Right lung (tissue), 5 donors: ENCODE data around the gene AGO3. TPM values are rescaled to one million over a fixed set of nuclear protein-coding genes. Genes with fewer than 3 reads are reported as not detected.

ENCODE experiments used
- DNase-seq, 2 donors: peaks; one replicate each; pipeline ENCODE4 v3.0.0-alpha.2; 2013
- polyA plus RNA-seq, 5 donors: library from polyadenylated mRNA; unstranded; fragments of 120-200 nt; gene quantifications; one replicate each; pipeline versions ENCODE4 v1.2.1 to v1.2.3, GENCODE V29; 2013; ENCODE audit warnings: inconsistent platforms in 1 of 5, low replicate concordance in 1 of 5; ENCODE audit not compliant: insufficient read length in 5 of 5, insufficient read depth in 1 of 5

Gene AGO3
- polyA plus RNA-seq, 5 donors = 10.5 to 21.7 (median 20.5) TPM

- DNase-seq = no peak
These were observed 165.0 kb downstream of the AGO3 start for GRCh38 chr1:36095760-36096405.

- DNase-seq = no peak
These were observed 165.9 kb downstream of the AGO3 start for GRCh38 chr1:36096500-36097432.

- DNase-seq = no peak
These were observed 167.0 kb downstream of the AGO3 start for GRCh38 chr1:36097693-36098585.

DNA sequence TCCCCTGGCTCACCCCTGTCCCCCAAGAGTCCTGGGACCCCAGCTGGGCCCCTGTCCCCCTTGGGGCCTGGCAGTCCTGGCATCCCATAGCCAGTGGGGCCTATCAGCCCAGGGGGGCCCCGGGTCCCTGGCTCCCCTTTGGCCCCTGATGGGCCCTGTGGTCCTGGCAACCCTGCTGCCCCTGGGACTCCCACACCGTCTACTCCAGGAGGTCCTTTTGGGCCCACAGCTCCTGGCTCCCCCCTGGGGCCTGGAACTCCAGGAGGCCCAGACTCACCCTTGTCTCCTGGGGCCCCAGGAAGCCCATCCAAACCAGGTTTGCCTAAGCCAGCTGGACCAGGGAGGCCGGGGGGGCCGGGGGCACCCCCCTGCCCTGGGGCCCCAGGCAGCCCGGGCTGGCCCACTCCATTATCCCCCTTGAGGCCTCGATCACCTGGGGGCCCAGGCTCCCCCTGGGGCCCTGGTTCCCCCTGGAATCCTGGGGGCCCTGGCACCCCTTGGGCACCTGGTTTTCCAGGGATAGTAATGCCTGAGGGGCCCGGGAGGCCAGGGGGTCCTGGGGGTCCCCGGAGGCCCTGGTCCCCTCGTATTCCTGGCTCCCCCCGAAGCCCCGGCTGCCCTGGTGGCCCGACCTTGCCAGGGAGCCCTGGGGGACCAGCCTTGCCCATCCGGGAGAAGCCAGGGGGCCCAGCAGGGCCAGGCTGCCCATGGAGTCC lies 167.9 kb downstream of the AGO3 start:
- no peak for DNase-seq

DNA sequence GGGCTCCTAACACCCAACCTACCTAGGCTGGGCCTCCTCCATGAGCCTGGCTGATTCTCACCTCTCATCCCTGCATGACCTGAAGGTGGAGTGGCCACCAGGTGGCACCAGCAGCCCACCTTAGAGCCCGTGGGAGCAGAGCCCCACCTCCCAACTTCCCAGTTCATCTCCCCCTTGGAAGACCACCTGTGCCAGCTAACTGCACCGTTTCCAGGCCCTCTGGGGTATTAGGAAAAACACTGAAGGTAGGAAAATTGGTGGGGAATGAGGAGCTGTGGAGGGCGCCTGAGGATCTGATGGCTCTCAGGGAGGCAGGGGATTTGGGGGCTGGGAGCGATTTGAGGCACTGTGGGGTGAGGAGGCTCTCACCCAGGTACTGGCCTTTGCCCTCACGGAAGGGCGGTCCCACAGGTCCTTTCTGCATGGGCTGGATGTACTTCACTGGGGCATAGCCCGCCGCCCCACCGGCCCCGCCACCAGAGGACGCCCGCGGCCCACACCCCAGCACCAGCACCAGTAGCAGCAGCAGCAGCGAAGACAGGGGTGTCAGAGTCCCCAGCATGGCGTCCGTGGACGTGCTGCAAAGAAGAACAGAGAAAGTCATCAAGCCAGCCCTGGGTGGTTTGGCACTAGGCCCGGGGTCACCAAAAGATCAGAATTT lies 168.9 kb downstream of the AGO3 start:
- peak in 1 of 2 donors; percentile 52 for DNase-seq

- DNase-seq = no peak
These were observed 169.5 kb downstream of the AGO3 start for GRCh38 chr1:36100376-36100775.

DNA sequence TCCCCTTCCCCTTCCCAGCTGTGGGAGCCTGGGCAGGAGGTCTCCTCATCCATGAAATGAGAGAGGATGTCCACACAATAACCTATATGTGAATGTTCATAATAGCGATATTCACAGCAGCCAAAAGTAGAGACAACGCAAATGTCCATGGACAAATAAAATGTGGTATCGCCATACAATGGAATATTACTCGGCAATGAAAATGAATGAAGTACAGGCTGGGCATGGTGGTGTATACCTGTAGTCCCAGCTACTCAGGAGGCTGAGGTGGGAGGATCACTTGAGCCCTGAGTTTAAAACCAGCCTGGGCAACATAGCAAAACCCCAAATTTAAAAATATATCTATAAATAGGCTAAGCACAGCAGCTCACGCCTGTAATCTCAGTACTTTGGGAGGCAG lies 170.6 kb downstream of the AGO3 start:
- no peak for DNase-seq

DNA sequence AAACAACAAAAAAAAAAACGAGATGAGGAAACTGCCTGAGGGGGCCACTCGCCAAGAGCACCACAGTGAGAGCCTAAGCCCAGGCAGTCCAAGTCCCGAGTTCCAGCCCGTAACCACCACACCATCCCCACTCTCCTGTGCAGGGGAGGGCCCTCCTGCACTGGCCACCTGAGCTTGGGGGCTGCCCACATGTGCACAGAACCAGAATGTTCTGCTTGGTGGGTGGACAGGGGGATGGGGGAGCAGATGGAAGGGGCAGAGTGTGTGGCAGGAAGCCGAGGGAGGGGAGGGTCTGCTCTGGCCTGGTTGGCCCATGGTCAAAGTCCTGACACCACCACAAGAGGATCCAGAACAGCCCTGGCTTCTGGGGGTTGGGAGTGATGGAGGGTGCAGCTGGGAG lies 175.4 kb downstream of the AGO3 start:
- no peak for DNase-seq

DNA sequence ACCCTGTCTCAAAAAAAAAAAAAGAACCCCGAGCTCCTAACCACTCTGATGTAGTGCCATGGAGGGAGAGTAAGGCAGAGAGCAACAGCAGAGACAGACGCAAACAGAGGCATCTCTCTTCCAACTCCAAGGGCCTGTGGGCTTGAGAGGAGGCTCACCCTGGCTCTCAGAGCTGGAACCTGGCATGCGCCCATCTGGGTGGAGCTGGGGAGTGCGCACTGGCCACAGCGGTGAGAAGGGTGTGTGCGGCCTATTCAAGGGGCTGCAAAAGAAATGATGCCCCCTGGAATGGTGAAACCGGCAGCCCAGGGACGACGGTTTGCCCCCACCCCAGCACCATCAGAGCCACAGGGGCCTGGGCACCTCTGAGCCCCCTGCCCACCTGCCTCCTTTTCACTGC lies 176.5 kb downstream of the AGO3 start:
- DNase-seq = no peak

- no peak for DNase-seq
These were observed 177.4 kb downstream of the AGO3 start for GRCh38 chr1:36108314-36108713.

DNA sequence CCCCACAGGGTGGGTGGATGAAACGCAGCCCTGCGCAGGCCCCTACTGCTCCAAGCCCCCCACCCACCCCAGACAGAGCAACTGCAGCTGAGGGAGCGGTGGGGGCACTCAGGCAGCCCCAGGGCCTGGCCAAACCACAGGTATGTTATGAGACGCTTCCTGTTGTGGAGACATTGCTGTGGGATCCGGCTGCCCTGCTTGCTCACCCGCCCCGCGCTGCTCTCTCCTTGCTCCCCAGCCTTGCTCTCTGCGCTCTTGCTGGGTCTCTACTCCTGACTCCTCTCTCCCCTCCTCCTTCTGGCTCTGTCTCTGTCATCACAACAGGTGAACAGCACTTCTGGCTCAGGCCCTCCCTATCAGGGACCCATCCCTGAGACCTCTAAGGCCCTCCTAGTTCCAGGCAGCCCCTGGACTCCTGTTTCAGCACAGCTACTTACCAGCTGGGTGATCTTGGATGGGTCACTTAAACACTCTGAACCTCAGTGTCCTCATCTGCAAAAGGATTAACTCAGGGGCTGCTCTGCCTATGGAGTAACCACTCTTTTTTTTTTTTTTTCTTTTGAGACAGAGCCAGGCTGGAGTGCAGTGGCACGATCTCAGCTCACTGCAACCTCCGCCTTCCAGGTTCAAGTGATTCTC lies 178.3 kb downstream of the AGO3 start:
- no peak for DNase-seq

DNA sequence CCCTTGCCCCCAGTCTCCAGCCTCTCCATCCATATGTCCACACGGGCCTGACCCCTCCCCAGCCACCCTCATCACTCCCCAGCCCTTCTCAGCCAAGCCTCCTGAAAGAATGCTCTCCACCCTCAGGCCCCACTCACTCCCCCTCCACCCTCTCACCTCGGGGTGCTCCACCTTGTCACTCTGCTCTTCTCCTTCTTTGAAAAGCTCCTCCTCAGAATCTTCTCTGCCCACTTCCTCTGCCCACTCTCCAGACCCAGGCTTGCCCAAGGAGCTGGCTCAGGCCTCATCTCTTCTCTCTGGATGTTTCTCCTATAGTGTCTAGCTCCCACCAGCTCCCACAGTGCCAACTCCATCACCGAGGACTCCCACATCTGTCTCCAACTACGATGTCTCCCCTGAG lies 180.2 kb downstream of the AGO3 start:
- DNase-seq = no peak

GRCh38 chr1:36112823-36113222 lies 181.9 kb downstream of the AGO3 start:
- DNase-seq = no peak

DNA sequence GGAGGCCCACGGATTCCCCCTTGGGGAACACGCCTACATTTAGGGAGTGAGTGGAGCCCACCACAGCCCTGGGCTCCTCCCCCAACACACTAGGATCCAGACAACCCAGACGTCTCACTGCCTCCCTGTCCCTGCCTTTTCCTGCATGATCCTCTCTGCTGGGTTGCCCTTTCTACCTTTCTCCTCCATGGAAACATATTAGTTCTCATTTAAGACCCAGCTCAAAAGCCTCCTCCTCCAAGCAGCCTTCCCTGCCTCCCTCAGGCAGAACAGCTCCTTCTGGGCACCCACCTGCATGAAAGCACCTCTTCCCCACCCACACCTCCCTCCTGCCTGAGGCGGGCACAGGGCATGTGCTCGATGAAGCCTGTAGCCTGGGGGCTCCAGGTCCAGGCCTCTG lies 183.5 kb downstream of the AGO3 start:
- DNase-seq = no peak

DNA sequence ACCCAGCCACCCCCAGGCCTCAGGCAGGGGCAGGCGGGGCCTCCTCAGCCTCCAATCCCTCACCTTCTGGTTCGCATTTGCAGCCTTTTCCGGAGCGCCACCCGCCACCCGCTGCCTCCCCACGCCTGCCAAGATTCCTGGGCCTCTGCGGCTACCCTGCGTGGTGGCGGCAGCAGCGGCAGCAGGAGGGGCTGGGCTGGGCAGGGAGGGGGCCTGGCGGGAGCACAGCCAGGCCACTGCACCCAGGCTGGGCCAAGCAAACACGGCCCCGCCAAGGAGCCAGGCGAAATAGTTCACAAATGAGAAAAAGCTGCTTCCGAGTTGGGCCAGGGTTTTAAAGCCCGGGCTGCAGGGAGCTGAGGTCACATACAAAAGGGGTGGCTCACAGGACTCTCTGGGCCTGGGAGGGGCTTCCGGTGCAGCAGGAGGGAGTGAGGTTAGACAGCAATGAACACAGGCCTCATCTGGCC lies 184.3 kb downstream of the AGO3 start:
- no peak for DNase-seq

DNA sequence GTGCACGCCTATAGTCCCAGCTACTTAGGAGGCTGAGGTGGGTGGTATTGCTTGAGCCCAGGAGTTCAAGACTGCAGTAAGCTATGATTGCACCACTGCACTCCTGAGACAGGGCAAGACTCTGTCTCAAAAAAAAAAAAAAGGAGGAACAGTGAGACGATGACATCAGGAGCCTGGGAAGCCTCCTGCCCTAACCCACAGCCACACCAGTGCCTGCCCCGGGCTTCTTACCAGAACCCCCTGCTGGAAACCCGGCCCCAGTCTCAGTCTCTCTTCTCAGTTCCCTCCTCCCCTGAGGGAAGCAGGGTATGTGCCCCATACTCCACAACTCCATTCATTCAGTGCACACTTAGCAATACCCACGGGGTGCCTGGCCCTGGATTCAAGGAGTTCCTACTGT lies 185.0 kb downstream of the AGO3 start:
- DNase-seq = no peak

DNA sequence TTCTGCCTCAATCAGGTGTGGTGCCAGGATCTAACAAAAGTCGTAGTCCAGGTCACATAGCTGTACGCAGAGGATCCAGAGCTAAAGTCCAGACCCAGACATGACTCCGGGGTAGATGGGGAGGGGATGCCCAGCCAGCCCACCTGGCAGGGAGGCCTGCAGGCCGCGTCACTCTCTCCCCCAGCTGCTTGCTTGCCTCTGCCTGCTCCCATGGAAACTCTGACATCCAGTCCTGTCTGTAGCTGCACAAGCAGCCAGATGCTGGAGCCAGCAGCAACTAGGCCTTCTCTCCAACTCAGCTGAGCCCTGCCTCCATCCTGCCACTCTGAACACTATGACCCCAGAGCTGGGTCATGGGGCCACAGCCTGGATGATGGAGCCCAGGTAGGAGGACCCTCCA lies 186.0 kb downstream of the AGO3 start:
- no peak for DNase-seq

GRCh38 chr1:36118447-36119204 lies 187.7 kb downstream of the AGO3 start:
- DNase-seq = no peak

- DNase-seq = no peak
These were observed 188.6 kb downstream of the AGO3 start for GRCh38 chr1:36119456-36119855.
